BJ (cell line): ENCODE measurements around the gene PEX16. TPM values are rescaled to one million over a fixed set of nuclear protein-coding genes. Genes with fewer than 3 reads are reported as not detected.
A peak's percentile ranks its signal among the peaks of the same experiment; 100 is the strongest.

Source experiments
- CTCF ChIA-PET: fragments of 350-600 bp; formaldehyde crosslinking; extraction: SDS; loops from one replicate; lab custom pipeline; 2021; ENCODE audit warnings: antibody characterized with exemption, inconsistent platforms; lab: Yijun Ruan, JAX
- POLR2A ChIA-PET: fragments of 300-600 bp; sonication (Branson Sonifier 250); formaldehyde crosslinking; extraction: SDS; loops from one replicate; lab custom pipeline; 2021; ENCODE audit warnings: antibody characterized with exemption; lab: Charles Lee
- DNase-seq: peaks from one replicate; pipeline ENCODE4 v3.0.0-alpha.2; 2011; ENCODE audit warnings: low read depth
- H3K27me3 ChIP-seq: 2 replicates; pipeline ENCODE4 v1.6.0; 2011; ENCODE audit warnings: low read length; ENCODE audit not compliant: control insufficient read depth, insufficient read depth
- H3K36me3 ChIP-seq: 2 replicates; pipeline ENCODE4 v1.5.1; 2011; ENCODE audit warnings: low read length; ENCODE audit not compliant: control insufficient read depth, insufficient read depth
- H3K4me3 ChIP-seq: 2 replicates; pipeline ENCODE4 v1.5.1; 2011; ENCODE audit warnings: low read depth, mild to moderate bottlenecking, control low read depth, low read length
- polyA minus RNA-seq: library from RNA; depleted of rRNA, polyadenylated mRNA; stranded (reverse); fragments of >200 nt; gene quantifications from 2 replicates; pipeline ENCODE4 v1.2.3, GENCODE V29; 2011; rRNA and poly(A)+ RNA removed
- polyA plus RNA-seq: library from polyadenylated mRNA; depleted of rRNA; stranded (reverse); fragments of >200 nt; gene quantifications from 2 replicates; pipeline ENCODE4 v1.2.3, GENCODE V29; 2011; rRNA removed
- TF ChIP-seq, protein P1 (sequence below): IDR thresholded peaks from 2 replicates; pipeline ENCODE4 v1.5.1; 2011; ENCODE audit warnings: low read depth, mild to moderate bottlenecking, control low read depth, inconsistent platforms, low read length, moderate library complexity; ENCODE audit not compliant: insufficient read depth

Gene PEX16
- polyA plus RNA-seq (24.7 and 37.4 TPM in 2 replicates), polyA minus RNA-seq (12.1 and 17.2 TPM in 2 replicates)

DNA sequence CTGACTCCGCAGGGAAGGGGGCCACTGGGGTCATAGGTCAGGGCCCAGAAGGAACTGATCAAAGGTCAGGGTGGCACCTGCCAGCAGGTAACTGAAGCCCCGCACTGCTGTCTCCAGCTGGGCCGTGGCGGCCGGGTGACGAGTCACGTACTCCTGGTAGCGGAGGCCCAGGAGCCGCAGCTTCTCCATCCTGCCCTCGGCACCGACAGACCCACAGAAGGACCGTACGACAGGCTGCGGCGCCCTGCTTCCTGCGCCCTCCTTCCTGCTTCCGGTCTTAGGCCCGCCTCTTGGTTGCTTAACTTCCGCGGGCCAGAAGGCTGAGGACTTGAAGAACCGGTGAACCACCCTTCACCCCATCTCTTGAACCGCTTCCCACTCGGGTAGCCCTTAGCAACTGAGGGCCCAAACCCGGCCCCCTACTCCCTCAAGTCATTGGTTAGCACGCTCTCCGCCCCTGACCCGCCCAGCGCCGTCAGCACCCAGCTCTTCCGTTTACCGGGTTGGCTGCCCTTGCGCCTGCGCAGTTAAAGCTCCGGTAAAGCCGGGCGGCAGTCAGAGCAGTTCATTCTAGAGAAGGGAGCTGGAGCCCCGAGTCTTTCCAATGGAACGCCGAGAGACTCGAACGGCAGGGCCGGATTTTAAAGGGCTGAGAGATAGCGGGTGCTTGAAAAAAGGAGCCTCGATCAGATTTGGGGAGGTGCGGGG lies at the start of gene PEX16:
PEX16 (minus strand) TSS at position 255 of the 708 bp plus-strand sequence; CDS start at position 189, 66 bp downstream.
- CTCF ChIA-PET, result interaction anchor here (0.8 to 1.3 kb wide), 3 partner anchors 9 to 92 kb away, joined by 3 to 6 read pairs (median 3); no protein-coding TSS in a partner anchor
- Histone ChIP-seq H3K4me3 (peak within 1 kb of the TSS; percentile 90), H3K36me3 (peaks cover 18% of the 10 kb centered on the region), H3K27me3 (peaks cover 6% of the 10 kb centered on the region; the same call in 1 of the 2 replicates)
- peak; percentile 99 for DNase-seq
- POLR2A ChIA-PET, result interaction anchor here (0.6 kb wide), 1 partner anchor 75 kb away, joined by 3 read pairs; no protein-coding TSS in a partner anchor
- TF ChIP-seq, protein P1, sequence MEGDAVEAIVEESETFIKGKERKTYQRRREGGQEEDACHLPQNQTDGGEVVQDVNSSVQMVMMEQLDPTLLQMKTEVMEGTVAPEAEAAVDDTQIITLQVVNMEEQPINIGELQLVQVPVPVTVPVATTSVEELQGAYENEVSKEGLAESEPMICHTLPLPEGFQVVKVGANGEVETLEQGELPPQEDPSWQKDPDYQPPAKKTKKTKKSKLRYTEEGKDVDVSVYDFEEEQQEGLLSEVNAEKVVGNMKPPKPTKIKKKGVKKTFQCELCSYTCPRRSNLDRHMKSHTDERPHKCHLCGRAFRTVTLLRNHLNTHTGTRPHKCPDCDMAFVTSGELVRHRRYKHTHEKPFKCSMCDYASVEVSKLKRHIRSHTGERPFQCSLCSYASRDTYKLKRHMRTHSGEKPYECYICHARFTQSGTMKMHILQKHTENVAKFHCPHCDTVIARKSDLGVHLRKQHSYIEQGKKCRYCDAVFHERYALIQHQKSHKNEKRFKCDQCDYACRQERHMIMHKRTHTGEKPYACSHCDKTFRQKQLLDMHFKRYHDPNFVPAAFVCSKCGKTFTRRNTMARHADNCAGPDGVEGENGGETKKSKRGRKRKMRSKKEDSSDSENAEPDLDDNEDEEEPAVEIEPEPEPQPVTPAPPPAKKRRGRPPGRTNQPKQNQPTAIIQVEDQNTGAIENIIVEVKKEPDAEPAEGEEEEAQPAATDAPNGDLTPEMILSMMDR, result no peak

DNA sequence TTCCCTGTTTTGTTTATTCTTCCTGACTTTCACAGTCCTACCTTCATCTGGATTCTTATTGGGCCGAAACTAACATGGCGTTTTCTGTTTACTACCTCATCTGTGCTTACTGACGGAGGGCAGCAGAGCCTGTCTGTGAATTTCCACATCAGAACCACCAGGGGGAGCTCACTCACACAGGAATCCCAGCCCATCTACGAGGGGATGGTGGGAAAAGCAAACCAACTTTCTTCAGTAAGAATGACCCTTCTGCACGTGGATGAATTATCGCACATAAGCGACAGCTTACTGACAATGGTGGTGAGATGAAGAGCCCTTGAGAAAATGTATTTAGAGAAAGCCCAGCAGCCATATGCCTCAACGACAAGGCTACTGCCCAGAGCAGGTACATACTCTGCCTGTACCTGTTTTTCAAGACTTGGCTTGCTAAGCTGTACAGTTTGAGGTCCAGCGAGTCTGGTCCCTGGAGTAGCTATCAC lies 47.3 kb upstream of the PEX16 start:
- TF ChIP-seq, protein P1, result peak; percentile 88
- ChIA-PET CTCF (interaction anchor here (0.8 to 5.7 kb wide), 33 partner anchors 9 to 273 kb away, joined by 3 to 68 read pairs (median 6); partner anchors contain the start of gene PEX16), POLR2A (no interaction called here)

DNA sequence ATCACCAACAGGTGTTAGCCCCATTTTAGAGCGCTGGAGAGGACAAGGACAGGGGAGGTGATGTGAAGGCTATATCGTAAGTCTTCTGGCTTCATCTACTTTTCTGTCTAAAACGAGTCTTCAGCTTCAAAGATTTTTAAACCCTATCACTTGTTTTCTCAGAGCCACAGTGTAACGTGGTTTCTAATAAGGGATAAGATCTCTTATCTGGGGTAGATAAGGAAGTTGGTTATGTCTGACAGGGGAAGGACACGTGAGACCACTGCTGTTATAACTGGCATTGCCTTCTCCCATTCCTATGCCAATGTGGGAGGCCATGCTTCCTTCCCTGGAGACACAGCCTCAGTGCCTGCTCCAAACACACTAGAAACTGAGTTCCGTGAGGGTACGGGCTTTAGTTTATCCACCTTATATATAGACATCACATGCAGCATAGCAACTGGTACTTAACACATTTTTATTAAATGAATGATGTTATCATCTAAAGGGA lies 44.1 kb upstream of the PEX16 start:
- ChIA-PET CTCF (interaction anchor here (2.1 kb wide), 1 partner anchor 44 kb away, joined by 8 read pairs; no protein-coding TSS in a partner anchor), POLR2A (no interaction called here)

More for the DNA sequence above, 47.3 kb upstream of the PEX16 start:
- Histone ChIP-seq H3K4me3 (no peak overlapping the region), H3K36me3 (peaks cover 7% of the 10 kb centered on the region), H3K27me3 (no peaks in the 10 kb centered on the region)
- DNase-seq, result peak; percentile 18

DNA sequence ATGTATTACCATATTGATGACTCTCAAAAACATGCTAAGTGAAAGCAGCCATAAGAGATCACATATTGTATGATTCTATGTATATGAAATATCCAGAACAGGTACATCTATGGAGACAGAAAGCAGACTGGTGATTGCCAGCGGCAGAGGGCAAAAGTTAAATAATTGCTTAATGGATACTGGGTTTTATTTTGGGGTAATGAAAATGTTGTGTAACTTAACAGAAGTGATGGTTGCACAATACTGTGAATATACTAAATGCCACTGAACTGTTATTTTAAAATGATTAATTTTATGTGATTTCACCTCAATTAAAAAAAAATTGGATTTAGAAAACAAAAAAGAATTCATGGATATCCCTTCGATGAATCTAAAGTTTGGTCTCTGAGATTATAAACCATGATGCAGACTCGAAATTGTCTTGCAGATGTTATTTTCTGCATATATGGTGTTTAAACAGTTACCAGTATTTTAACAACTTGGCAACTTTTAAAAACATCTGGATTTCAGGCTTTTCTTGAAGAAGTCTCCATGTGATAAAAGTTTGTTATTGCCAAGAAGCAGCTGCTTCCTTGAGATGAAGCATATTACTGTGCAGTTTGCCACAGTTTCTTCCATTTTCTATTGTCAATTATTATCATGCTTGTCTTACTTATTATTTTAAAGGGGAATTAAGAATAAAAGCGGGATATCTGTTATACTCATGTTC lies 42.9 kb upstream of the PEX16 start:
- no peaks in the 10 kb centered on the region for H3K27me3 ChIP-seq
- peaks cover 5% of the 10 kb centered on the region for H3K36me3 ChIP-seq
- H3K4me3 ChIP-seq, result no peak overlapping the region
- DNase-seq, result no peak
- TF ChIP-seq, protein P1, result no peak
- CTCF ChIA-PET, result interaction anchor here (2.1 kb wide), 1 partner anchor 46 kb away, joined by 8 read pairs; no protein-coding TSS in a partner anchor
- POLR2A ChIA-PET, result no interaction called here

More for the DNA sequence above, 44.1 kb upstream of the PEX16 start:
- Histone ChIP-seq H3K27me3 (no peaks in the 10 kb centered on the region), H3K36me3 (peaks cover 5% of the 10 kb centered on the region), H3K4me3 (no peak overlapping the region)
- DNase-seq, result no peak
- TF ChIP-seq, protein P1, result no peak
